Measurements from ENCODE around the gene SUN1.
A peak's percentile ranks its signal among the peaks of the same experiment; 100 is the strongest.
"Not testable (repeated sequence)": the region's sequence is repeated elsewhere in the genome, so short reads cannot be mapped to it uniquely, and the experiment has no call there.

Gene SUN1

GRCh38 chr7:857661-858060 is 25.4 kb downstream of the SUN1 start:
- DNase-seq: no peak

DNA sequence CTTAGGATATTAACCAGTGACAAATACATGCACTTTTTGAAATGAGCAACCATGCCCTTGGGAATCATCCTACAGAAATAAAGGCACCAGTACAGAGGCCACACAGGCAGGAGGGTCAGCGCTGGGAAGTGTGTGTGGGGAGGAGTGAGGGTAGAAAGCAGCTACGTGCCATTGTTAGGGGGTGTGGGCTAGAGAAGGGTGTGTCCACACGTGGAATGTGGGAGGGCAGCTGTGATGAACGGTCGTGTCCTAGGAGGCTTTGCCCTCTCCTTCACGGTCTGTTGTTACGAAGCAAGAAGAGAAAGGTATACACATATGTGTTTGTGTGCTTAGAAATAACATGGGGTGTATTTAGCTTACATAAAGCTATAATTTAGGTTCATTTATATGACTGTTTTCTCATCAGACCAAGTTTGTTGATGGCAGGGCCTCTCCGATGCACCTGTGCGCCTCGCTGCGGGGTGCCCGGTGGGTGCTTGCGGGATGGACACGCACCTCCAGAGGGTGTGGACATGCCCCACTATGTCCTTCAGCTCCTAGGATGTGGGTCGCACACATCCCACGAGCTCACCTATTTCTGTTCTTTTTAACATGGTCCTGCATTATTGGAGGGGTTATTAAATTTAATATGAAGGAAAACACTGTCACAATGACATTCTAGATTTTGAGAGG is 27.2 kb downstream of the SUN1 start:
- DNase-seq: no peak

DNA sequence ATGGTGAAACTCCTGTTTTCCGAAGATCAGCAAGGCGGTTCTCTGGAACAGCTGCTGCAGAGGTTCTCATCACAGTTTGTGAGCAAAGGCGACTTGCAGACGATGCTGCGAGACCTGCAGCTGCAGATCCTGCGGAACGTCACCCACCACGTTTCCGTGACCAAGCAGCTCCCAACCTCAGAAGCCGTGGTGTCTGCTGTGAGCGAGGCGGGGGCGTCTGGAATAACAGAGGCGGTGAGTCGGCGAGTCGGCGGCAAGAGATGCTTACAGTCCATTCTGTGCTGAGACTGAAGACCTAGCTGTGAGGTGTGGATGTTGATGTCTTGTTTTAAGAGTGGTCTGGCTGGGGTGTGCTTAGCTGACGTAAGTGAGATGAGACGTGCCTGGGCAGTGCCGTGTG is 27.9 kb downstream of the SUN1 start:
- DNase-seq: no peak

DNA sequence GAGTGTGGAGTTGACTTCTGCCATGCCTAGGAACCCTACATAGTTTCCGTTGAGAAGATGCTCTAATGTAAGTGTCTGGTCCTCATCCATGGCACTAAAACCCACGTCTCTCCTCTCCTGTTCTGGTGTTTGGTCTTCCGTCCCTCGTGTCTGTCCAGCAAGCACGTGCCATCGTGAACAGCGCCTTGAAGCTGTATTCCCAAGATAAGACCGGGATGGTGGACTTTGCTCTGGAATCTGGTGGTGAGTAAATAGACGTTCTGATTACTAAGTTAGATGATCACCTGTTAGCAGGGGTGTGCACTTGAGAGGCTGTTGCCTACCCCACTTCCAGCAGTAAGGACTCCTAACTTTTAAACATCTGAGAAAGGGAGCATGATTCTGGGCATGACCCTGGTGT is 28.9 kb downstream of the SUN1 start:
- DNase-seq: no peak

- DNase-seq: no peak
These were observed 29.9 kb downstream of the SUN1 start for GRCh38 chr7:862157-862556.

- DNase-seq: no peak
These were observed 30.8 kb downstream of the SUN1 start for GRCh38 chr7:863106-863505.

- no peak for DNase-seq
These were observed 33.6 kb downstream of the SUN1 start for GRCh38 chr7:865921-866320.

GRCh38 chr7:867001-867405 is 34.7 kb downstream of the SUN1 start:
- DNase-seq: no peak

DNA sequence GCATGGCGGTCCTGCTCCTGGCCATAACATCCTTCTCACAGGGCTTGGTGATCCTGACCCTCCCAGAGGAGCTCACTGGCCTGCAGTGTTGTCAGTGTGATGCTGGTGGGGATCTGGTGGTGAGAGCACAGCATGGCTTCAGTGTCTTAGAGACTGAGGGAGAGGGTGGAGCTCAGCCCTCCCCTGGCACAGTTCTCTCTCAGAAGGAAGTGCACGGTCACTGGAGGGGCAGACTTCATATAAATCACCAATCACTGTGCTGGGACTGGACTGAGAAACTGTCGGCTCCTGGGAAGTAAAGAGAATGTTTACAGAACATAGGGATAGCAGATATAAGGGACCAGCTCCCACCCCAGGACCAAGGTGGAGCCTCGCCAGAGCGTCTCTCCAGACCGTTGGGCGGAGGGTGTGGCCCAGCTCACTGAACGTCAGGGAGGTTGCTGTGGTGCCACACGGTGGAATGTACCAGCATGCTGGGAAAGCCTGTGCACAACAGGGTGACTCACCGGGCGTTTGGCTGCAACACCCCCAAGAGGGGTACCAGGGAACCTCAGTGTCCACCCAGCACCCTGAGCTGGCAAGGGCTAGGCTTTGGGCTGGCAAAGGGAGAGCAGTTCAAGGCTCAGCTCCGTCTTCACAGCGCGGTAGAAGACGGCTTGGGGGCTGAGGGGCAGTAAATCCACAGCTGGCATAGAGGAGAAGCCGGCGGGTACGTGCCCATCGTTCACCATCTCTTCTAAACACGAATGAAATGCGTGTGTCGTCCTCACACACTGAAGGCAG is 35.3 kb downstream of the SUN1 start:
- no peak for DNase-seq

DNA sequence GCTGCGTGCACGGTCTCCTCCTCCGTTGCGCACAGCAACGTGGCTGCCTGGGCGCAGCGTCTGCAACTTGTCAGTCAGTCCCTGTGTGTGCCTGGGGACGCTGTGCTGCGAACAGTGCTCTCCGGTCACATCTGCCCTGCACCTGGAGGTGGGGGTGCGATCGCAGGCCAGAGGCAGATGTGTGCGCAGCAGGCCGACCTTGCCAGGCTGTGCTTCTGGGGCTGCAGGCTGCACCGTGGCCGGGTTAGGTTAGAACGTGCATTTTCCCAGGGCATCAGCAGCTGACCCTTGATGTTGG is 35.9 kb downstream of the SUN1 start:
- DNase-seq: no peak

GRCh38 chr7:869348-869747 is 37.1 kb downstream of the SUN1 start:
- DNase-seq: no peak

DNA sequence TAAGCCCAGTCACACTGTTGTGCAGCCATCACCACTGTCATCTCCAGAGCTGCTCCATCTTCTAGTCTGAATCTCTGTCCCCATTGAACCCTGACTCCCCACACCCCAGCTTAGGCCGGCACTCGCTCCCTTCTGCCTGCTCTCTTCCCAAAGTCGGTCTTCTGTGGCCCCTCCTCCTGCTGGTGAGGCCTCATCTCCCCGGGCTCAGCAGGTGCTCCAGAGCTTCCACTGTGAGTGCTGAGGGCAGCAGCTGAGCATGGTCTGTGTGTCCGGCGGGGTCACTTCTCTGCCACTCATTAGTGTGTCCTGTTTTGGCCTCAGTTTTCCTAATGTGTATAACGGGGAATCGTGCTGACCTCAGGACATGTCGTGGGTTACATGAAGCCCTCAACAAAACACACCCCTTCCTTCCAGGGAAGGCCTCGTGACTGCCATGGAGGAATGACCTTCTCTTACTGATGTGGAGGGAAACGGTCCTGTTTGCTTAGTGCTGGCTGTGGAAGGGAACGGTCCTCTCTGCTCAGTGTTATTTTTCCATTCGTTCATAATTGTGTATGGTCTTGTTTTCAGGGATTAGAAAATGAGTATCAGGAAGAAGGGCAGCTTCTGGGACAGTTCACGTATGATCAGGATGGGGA is 39.7 kb downstream of the SUN1 start:
- DNase-seq: no peak

DNA sequence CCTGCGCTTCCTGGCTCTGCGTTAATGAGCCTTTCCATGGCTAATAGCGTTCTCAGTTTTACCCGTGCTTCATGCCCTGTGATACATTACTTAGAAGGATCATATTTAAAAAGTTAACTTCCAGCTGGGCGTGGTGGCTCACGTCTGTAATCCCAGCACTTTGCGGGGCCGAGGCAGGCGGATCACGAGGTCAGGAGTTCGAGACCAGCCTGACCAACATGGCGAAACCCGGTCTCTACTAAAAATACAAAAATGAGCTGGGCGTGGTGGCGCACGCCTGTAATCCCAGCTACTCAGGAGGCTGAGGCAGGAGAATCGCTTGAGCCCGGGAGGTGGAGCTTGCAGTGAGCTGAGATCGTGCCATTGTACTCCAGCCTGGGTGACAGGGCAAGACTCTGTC is 40.4 kb downstream of the SUN1 start:
- not testable (repeated sequence) for DNase-seq

DNA sequence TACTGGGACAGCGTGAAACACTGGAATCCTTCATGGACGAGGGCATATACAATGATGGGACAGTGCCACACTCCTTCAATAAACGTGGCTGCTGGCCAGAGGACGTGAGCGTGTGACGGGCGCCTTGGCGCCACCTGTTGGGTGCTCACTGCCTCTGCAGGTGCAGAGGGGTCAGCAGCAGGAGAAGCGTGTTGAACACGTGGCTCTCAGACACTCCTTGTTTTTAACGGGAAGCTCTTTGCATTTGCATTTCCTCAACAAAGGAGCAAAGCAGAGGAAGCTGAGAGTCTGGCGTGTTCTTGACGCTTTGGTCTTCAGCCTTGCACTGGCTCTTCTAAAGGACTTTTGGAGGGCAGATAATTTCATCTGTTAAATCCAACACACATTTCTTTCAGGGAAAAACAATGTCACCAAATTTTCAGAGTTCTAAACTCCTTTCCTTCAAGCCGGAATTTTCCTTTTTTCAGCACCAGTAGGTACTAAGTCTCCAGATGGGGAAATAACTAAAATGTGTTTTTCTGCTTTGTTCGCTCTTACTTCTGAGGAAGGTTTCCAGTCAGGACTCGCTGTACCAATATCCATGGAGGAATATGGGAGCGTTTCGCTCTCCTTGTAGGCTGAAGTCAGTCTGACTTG is 41.2 kb downstream of the SUN1 start:
- peak; percentile 39 to 84 for DNase-seq

- no peak for DNase-seq
These were observed 41.9 kb downstream of the SUN1 start for GRCh38 chr7:874031-874749.

DNA sequence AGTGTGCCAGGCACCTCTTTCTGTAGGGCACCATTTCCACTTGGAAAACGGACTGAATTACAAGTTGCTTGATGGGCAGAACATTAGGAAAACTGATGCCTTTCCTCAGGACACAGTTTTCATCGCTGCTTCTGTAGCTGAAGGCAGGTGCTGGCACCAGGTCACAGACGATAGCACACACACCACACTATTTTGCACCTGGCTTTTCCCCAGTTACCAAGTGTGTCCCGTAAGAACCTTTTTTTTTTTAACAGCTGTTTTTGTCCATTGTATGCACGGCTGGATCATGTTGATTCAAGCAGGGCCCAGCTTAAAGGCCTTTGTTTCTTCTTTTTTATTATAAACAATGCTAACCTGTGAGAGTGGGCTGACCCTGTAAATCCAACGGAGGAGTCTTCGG is 42.8 kb downstream of the SUN1 start:
- no peak for DNase-seq

GRCh38 chr7:875476-876076 is 43.3 kb downstream of the SUN1 start:
- no peak for DNase-seq

DNA sequence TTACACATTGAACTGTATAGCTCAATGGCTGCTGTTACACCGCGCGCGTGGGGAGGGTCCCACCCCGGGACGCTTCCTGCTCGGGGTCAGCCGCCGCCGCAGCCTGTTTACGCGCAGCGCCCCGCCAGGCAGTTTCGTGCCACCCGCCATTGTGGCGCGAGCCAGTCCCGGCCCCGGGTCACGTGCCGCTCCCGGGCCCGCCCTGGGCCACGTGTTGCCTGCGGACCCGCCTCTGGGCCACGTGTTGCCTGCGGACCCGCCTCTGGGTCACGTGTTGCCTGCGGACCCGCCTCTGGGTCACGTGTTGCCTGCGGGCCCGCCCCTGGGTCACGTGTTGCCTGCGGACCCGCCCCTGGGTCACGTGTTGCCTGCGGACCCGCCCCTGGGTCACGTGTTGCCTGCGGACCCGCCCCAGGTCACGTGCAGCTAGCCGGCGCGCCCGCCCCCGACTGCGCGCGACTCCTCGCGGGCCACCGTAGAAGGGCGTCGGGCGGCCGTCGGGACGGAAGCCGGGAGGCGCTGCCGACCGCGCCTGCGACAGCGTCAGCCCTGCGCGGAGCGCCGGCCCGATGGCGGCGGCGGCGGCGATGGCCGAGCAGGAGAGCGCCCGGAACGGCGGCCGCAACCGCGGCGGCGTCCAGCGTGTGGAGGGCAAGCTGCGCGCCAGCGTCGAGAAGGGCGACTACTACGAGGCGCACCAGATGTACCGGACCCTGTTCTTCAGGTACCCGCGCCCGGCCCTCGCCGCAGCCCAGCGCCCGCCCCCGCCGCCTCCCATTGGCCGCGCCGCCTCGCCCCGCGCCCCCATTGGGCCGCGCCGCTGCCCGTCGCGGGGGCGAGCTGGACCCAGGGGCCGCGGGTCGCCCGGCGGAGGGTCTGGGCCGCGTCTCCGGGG is 44.0 kb downstream of the SUN1 start, which contains the start of gene GET4:
GET4 (plus strand) TSS at position 478 of the 895 bp plus-strand sequence; CDS start at position 570, 92 bp downstream.
- DNase-seq: peak; percentile 92 to 99

DNA sequence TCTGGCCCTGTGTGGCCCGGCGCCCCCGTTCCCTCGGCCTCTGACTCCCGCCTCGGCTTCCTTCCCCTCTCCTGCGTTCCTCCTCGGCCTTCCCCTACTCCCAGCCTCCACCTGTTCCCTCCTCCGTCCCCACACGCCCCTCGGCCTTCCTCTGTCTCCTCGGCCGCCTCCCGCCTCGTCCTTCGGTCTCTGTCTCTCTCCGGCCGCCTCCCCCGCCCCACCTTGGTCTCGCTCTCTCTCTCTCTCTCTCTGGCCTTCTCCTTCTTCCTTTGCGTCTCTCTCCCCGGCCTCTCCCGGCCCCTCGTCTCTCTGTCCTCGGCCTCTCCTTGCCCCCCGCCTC is 44.7 kb downstream of the SUN1 start:
- no peak for DNase-seq

GRCh38 chr7:877312-878232 is 45.3 kb downstream of the SUN1 start:
- DNase-seq: no peak

- DNase-seq: no peak
These were observed 46.8 kb downstream of the SUN1 start for GRCh38 chr7:879093-879492.

Measured in NCI-H446 (cell line).